SK-N-SH (cell line): ENCODE data around the gene WEE1. TPM values are rescaled to one million over a fixed set of nuclear protein-coding genes. Genes with fewer than 3 reads are reported as not detected.
"Not testable (repeated sequence)": the region's sequence is repeated elsewhere in the genome, so short reads cannot be mapped to it uniquely, and the experiment has no call there.

Source experiments
- CTCF ChIA-PET: fragments of 300-600, 350-600 bp; formaldehyde crosslinking; extraction: SDS; loops from one replicate; lab custom pipeline; 2021; lab: Yijun Ruan, JAX
- POLR2A ChIA-PET: fragments of 350-600 bp; sonication (Branson Sonifier 250); formaldehyde crosslinking; extraction: SDS; loops from one replicate; lab custom pipeline; 2020; ENCODE audit warnings: antibody characterized with exemption, inconsistent platforms; lab: Yijun Ruan, JAX
- DNase-seq: peaks from one replicate; pipeline ENCODE4 v3.0.0; 2012
- H2AFZ ChIP-seq: fragments of 200-600 bp; sonication (generic); 2 replicates; pipeline ENCODE4 v1.8.1; 2016; ENCODE audit warnings: antibody characterized with exemption, mild to moderate bottlenecking, low read depth
- H3F3A ChIP-seq: fragments of 200-600 bp; sonication (generic); replicated peaks from 2 replicates; pipeline ENCODE3; 2016; ENCODE audit warnings: antibody characterized with exemption, mild to moderate bottlenecking; ENCODE audit not compliant: insufficient read depth
- H3K27ac ChIP-seq, 2 experiments: fragments of 200-500 bp in 1 of 2; fragments of 200-600 bp in 1 of 2; sonication (Bioruptor generic) in 1 of 2; sonication (generic), shearing (Covaris generic) in 1 of 2; 2 replicates each; pipeline versions ENCODE4 v1.5.1 to v1.6.1; 2014 to 2016; ENCODE audit warnings: low read depth in 2 of 2, inconsistent platforms in 1 of 2, low read length in 1 of 2, mild to moderate bottlenecking in 1 of 2, mixed read lengths in 1 of 2
- H3K27me3 ChIP-seq: fragments of 200-600 bp; sonication (generic), shearing (Covaris generic); 2 replicates; pipeline ENCODE4 v1.6.1; 2016; ENCODE audit warnings: mixed run types; ENCODE audit not compliant: insufficient read depth
- H3K36me3 ChIP-seq, 2 experiments: fragments of 200-500 bp in 1 of 2; fragments of 200-600 bp in 1 of 2; sonication (Bioruptor generic) in 1 of 2; sonication (generic) in 1 of 2; replicated peaks in 1 of 2; 2 replicates each; pipeline versions ENCODE3 to v1.5.1; 2014 to 2016; ENCODE audit warnings: low read length in 1 of 2, mild to moderate bottlenecking in 1 of 2; ENCODE audit not compliant: insufficient read depth in 2 of 2, control insufficient read depth in 1 of 2
- H3K4me1 ChIP-seq, 2 experiments: fragments of 200-500 bp in 1 of 2; fragments of 200-600 bp in 1 of 2; sonication (Bioruptor generic) in 1 of 2; sonication (generic), shearing (Covaris generic) in 1 of 2; 2 replicates each; pipeline versions ENCODE4 v1.5.1 to v1.6.1; 2014 to 2016; ENCODE audit warnings: low read depth in 1 of 2, low read length in 1 of 2, mixed run types in 1 of 2; ENCODE audit not compliant: insufficient read depth in 2 of 2, control insufficient read depth in 1 of 2
- H3K4me2 ChIP-seq: fragments of 200-600 bp; sonication (generic), shearing (Covaris generic); 2 replicates; pipeline ENCODE4 v1.6.1; 2017; ENCODE audit warnings: mixed run types
- H3K4me3 ChIP-seq, 2 experiments: fragments of 200-500 bp in 1 of 2; fragments of 200-600 bp in 1 of 2; sonication (Bioruptor generic) in 1 of 2; sonication (generic), shearing (Covaris generic) in 1 of 2; 2 replicates each; pipeline versions ENCODE4 v1.5.1 to v1.8.1; 2014 to 2016; ENCODE audit warnings: low read depth in 2 of 2, inconsistent platforms in 1 of 2, low read length in 1 of 2, mild to moderate bottlenecking in 1 of 2, mixed read lengths in 1 of 2, moderate library complexity in 1 of 2
- H3K79me2 ChIP-seq: fragments of 200-600 bp; sonication (generic); 2 replicates; pipeline ENCODE4 v1.8.1; 2017; ENCODE audit warnings: mild to moderate bottlenecking; ENCODE audit not compliant: insufficient read depth
- H3K9ac ChIP-seq: fragments of 200-600 bp; sonication (generic); 2 replicates; pipeline ENCODE4 v1.6.1; 2017; ENCODE audit warnings: mixed run types
- H3K9me2 ChIP-seq: fragments of 200-600 bp; sonication (generic); 2 replicates; pipeline ENCODE4 v1.6.1; 2017; ENCODE audit warnings: mixed run types
- H3K9me3 ChIP-seq: fragments of 200-600 bp; sonication (generic); 2 replicates; pipeline ENCODE4 v1.6.1; 2017; ENCODE audit warnings: mixed run types, mild to moderate bottlenecking, moderate library complexity
- H4K20me1 ChIP-seq: fragments of 200-600 bp; sonication (generic); 2 replicates; pipeline ENCODE4 v1.6.1; 2017; ENCODE audit warnings: mild to moderate bottlenecking, mixed run types; ENCODE audit not compliant: insufficient read depth
- GATA2 ChIP-seq: sonication (generic); formaldehyde crosslinking; IDR thresholded peaks from 2 replicates; pipeline ENCODE4 v1.5.0; 2020; ENCODE audit warnings: mild to moderate bottlenecking, missing genetic modification reagents
- RAD21 ChIP-seq: IDR thresholded peaks from 2 replicates; pipeline ENCODE4 v1.6.1; 2012; ENCODE audit warnings: mild to moderate bottlenecking, low read length
- RCOR1 ChIP-seq: fragments of 150-350 bp; IDR thresholded peaks from 2 replicates; pipeline ENCODE4 v1.6.1; 2017; ENCODE audit warnings: antibody characterized with exemption, low read length
- WGBS: methylation state at CpG from one replicate; pipeline ENCODE4 v1.1.6; 2017; ENCODE audit warnings: low lambda C conversion rate; 5-methylcytosine and 5-hydroxymethylcytosine counted together
- polyA plus RNA-seq, 3 experiments: library from polyadenylated mRNA; depleted of rRNA; stranded (reverse); fragments of >200 nt; gene quantifications; 2 replicates each; pipeline ENCODE4 v1.2.3, GENCODE V29; 2012
- TF ChIP-seq, protein P1 (sequence below): fragments of 150-350 bp; IDR thresholded peaks from 2 replicates; pipeline ENCODE4 v1.6.1; 2017; ENCODE audit warnings: antibody characterized with exemption, low read length, low read depth, borderline replicate concordance
- TF ChIP-seq, protein P2 (sequence below): IDR thresholded peaks from 2 replicates; pipeline ENCODE4 v1.6.1; 2012; ENCODE audit warnings: mild to moderate bottlenecking, low read depth, low read length, moderate library complexity

WEE1 gene
- polyA plus RNA-seq, 1 of the 3 experiments (the other 2 are of a cell fraction), result 16.9 TPM

- Histone ChIP-seq H3K4me3 (no peak overlapping the region), H3K79me2 (no peaks in the 10 kb centered on the region), H2AFZ (no peak overlapping the region), H3K9me3 (no peaks in the 10 kb centered on the region), H3K27me3 (no peaks in the 10 kb centered on the region), H3K27ac (no peak overlapping the region), H3K9me2 (no peaks in the 10 kb centered on the region), H3K4me2 (no peak overlapping the region), H3K9ac (no peak overlapping the region), H3F3A (no peaks in the 10 kb centered on the region), H3K36me3 (no peaks in the 10 kb centered on the region), H3K4me1 (no peaks in the 10 kb centered on the region), H4K20me1 (no peaks in the 10 kb centered on the region)
- no peak for TF ChIP-seq RAD21
- ChIA-PET CTCF (interaction anchor here (0.6 to 1.4 kb wide), 4 partner anchors 9 to 210 kb away, joined by 3 read pairs; no protein-coding TSS in a partner anchor), POLR2A (no interaction called here)
- DNase-seq, result no peak
- WGBS, result 93% methylated on average over 2 of the region's 2 CpGs
These were observed 34.9 kb upstream of the WEE1 start for GRCh38 chr11:9538548-9538947.

DNA sequence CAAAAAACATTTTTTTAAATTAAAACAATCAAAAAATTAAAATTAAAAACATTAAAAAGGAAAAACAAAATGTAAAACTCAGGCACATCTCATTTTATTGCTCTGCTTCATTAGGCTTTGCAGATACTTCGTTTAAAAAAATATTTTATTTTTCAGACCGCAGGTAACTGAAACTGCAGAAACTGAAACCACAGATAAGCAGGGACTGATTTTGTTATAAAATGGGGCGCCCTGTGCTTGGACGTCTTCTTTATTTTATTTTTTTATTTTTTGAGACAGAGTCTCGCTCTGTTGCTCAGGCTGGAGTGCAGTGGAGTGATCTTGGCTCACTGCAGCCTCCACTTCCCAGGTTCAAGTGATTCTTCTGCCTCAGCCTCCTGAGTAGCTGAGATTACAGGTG is 24.3 kb upstream of the WEE1 start:
- H4K20me1 ChIP-seq, H3K4me2 ChIP-seq, DNase-seq, H3K36me3 ChIP-seq, H3K27me3 ChIP-seq, H3K4me1 ChIP-seq, H3K9me3 ChIP-seq, H2AFZ ChIP-seq, H3K4me3 ChIP-seq, H3K9me2 ChIP-seq, POLR2A ChIA-PET, H3K9ac ChIP-seq, CTCF ChIA-PET, H3F3A ChIP-seq, H3K27ac ChIP-seq, H3K79me2 ChIP-seq: not testable (repeated sequence)
- 94% methylated on average over 5 of the region's 5 CpGs for WGBS

DNA sequence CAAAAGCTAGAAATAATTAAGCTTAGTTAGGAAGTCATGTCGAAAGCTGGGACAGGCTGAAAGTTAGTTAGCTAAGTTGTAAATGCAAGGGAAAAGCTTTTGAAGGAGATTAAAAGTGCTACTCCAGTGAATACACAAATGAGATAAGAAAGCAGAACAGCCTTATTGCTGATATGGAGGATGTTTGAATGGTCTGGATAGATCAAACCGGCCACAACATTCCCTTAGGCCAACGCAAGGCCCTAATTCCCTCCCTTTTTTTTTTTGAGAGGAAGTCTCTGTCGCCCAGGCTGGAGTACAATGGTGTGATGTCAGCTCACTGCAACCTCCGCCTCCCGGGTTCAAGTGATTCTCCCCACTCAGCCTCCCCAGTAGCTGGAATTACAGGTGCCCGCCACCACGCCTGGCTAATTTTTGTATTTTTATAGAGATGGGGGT is 23.3 kb upstream of the WEE1 start:
- no peaks in the 10 kb centered on the region for H3K79me2 ChIP-seq
- CTCF ChIA-PET, result interaction anchor here (1.1 kb wide), 1 partner anchor 12 kb away, joined by 3 read pairs; no protein-coding TSS in a partner anchor
- 87% methylated on average over 8 of the region's 8 CpGs for WGBS
- no peaks in the 10 kb centered on the region for H3K27me3 ChIP-seq
- no peaks in the 10 kb centered on the region for H3K9me3 ChIP-seq
- H2AFZ ChIP-seq, result no peak overlapping the region
- no peak overlapping the region for H3K4me3 ChIP-seq
- DNase-seq, result no peak
- no peak overlapping the region for H3K4me2 ChIP-seq
- H3K27ac ChIP-seq, result peak overlapping the region in 1 of 2 experiments; percentile 47; a peak in 1 of 4 replicates
- no peaks in the 10 kb centered on the region for H4K20me1 ChIP-seq
- POLR2A ChIA-PET, result interaction anchor here (0.6 kb wide), 1 partner anchor 117 kb away, joined by 3 read pairs; no protein-coding TSS in a partner anchor
- H3K9me2 ChIP-seq, result no peaks in the 10 kb centered on the region
- TF ChIP-seq, protein P1, sequence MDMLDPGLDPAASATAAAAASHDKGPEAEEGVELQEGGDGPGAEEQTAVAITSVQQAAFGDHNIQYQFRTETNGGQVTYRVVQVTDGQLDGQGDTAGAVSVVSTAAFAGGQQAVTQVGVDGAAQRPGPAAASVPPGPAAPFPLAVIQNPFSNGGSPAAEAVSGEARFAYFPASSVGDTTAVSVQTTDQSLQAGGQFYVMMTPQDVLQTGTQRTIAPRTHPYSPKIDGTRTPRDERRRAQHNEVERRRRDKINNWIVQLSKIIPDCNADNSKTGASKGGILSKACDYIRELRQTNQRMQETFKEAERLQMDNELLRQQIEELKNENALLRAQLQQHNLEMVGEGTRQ, result no peak
- TF ChIP-seq RCOR1 (no peak), GATA2 (CRISPR knock-in tag) (no peak)
- TF ChIP-seq, protein P2, sequence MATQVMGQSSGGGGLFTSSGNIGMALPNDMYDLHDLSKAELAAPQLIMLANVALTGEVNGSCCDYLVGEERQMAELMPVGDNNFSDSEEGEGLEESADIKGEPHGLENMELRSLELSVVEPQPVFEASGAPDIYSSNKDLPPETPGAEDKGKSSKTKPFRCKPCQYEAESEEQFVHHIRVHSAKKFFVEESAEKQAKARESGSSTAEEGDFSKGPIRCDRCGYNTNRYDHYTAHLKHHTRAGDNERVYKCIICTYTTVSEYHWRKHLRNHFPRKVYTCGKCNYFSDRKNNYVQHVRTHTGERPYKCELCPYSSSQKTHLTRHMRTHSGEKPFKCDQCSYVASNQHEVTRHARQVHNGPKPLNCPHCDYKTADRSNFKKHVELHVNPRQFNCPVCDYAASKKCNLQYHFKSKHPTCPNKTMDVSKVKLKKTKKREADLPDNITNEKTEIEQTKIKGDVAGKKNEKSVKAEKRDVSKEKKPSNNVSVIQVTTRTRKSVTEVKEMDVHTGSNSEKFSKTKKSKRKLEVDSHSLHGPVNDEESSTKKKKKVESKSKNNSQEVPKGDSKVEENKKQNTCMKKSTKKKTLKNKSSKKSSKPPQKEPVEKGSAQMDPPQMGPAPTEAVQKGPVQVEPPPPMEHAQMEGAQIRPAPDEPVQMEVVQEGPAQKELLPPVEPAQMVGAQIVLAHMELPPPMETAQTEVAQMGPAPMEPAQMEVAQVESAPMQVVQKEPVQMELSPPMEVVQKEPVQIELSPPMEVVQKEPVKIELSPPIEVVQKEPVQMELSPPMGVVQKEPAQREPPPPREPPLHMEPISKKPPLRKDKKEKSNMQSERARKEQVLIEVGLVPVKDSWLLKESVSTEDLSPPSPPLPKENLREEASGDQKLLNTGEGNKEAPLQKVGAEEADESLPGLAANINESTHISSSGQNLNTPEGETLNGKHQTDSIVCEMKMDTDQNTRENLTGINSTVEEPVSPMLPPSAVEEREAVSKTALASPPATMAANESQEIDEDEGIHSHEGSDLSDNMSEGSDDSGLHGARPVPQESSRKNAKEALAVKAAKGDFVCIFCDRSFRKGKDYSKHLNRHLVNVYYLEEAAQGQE, result no peak
- peaks cover 0 to 6% of the 10 kb centered on the region in 2 experiments; a peak in 1 of 4 replicates for H3K4me1 ChIP-seq
- no peak overlapping the region for H3K9ac ChIP-seq
- H3F3A ChIP-seq, result no peaks in the 10 kb centered on the region
- peaks cover 0 to 4% of the 10 kb centered on the region in 2 experiments for H3K36me3 ChIP-seq
